Right lobe of liver (tissue), 4 donors: ENCODE measurements around the gene CARD19.

Source experiments
- POLR2A ChIP-seq: fragments of 450-650 bp; IDR thresholded peaks from one replicate; pipeline ENCODE4 v1.6.1; 2017; ENCODE audit warnings: antibody characterized with exemption, mild to moderate bottlenecking
- TF ChIP-seq, protein P1 (sequence below), 4 donors: fragments of 200-600 bp in 3 of 4; fragments of 450-650 bp in 1 of 4; IDR thresholded peaks; one replicate each; pipeline versions ENCODE4 v1.5.1 to v1.8.0; 2016 to 2022; ENCODE audit warnings: antibody characterized with exemption in 4 of 4, mild to moderate bottlenecking in 2 of 4
- donor health status: DM: no; HTN: no; CAD: no.
- donor health status: DM: no; HTN: no; CAD: no.
- donor health status: DM: no; HTN: yes; CAD: no.

DNA sequence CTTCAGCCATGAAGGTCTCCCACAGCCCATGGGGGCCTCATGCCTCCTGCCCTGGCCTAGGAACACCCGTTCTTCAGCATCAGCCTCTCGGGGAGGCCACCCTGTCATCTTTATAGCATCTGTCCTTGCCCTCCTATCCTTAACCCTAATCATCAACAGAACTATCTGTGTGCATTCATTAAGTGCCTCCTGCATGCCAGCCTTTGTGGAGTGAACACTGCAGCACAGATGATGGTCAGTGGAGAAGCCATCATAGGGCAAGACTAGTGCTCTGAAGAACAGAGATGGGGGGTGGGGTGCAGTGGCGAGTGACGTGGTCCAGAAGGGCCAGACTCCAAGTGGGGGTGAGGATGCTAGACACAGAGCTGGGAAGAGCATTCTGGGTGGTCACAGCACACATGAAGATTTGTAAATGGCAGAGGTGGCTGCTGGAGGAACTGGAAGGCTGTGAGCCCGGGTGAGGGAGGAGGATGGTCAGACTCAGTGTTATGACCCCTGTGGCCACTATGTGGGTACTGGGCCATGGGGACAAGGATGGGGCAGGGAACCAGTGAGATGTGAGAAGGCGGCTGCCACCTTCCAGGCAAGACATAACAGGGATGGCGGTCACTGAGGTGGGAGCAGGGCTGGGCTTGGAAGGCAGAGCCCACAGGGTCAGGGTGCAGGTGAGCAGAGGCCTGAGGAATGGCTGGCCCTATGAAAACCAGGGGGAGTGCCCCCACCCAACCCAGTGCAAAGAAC, 3.6 kb upstream of the CARD19 start:
- TF ChIP-seq, protein P1, sequence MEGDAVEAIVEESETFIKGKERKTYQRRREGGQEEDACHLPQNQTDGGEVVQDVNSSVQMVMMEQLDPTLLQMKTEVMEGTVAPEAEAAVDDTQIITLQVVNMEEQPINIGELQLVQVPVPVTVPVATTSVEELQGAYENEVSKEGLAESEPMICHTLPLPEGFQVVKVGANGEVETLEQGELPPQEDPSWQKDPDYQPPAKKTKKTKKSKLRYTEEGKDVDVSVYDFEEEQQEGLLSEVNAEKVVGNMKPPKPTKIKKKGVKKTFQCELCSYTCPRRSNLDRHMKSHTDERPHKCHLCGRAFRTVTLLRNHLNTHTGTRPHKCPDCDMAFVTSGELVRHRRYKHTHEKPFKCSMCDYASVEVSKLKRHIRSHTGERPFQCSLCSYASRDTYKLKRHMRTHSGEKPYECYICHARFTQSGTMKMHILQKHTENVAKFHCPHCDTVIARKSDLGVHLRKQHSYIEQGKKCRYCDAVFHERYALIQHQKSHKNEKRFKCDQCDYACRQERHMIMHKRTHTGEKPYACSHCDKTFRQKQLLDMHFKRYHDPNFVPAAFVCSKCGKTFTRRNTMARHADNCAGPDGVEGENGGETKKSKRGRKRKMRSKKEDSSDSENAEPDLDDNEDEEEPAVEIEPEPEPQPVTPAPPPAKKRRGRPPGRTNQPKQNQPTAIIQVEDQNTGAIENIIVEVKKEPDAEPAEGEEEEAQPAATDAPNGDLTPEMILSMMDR (IDR thresholded peaks at IDR 0.05): no peak
- TF ChIP-seq POLR2A: no peak
